ENCODE results near the gene DRG2. TPM values are rescaled to one million over a fixed set of nuclear protein-coding genes. Genes with fewer than 3 reads are reported as not detected.

DRG2 gene
- total RNA-seq, 1 donor from 2014 or later = 14.3 TPM

- no peak for DNase-seq
Measured at GRCh38 chr17:18144855-18145254, 57.1 kb downstream of the DRG2 start.

- DNase-seq = no peak
Measured at GRCh38 chr17:18145811-18146210, 58.1 kb downstream of the DRG2 start.

GRCh38 chr17:18146259-18146658 is 58.5 kb downstream of the DRG2 start:
- DNase-seq = no peak

GRCh38 chr17:18146980-18147379 is 59.2 kb downstream of the DRG2 start:
- no peak for DNase-seq

- DNase-seq = no peak
Measured at GRCh38 chr17:18148586-18148985, 60.8 kb downstream of the DRG2 start.

- DNase-seq = no peak
Measured at GRCh38 chr17:18151290-18151689, 63.5 kb downstream of the DRG2 start.

GRCh38 chr17:18155179-18155578 is 67.4 kb downstream of the DRG2 start:
- no peak for DNase-seq

- DNase-seq = no peak
Measured at GRCh38 chr17:18156171-18156975, 68.6 kb downstream of the DRG2 start.

GRCh38 chr17:18156976-18157280 is 69.2 kb downstream of the DRG2 start:
- DNase-seq = no peak

Other genes with a start within 250 kb of the DRG2 start
- gene TOM1L2, start 115.5 kb upstream of the DRG2 start, total RNA-seq = 17.8 TPM
- 2.0 TPM for gene DRC3, start 115.1 kb upstream of the DRG2 start, total RNA-seq
- 27.6 TPM for gene ATPAF2, start 48.8 kb upstream of the DRG2 start, total RNA-seq
- 9.0 TPM for gene GID4, start 48.5 kb upstream of the DRG2 start, total RNA-seq
- 2.0 TPM for gene MYO15A, start 20.8 kb downstream of the DRG2 start, total RNA-seq
- 79.7 TPM for gene ALKBH5, start 95.9 kb downstream of the DRG2 start, total RNA-seq
- gene LLGL1, start 137.7 kb downstream of the DRG2 start, total RNA-seq = 34.0 TPM
- 49.6 TPM for gene FLII, start 170.8 kb downstream of the DRG2 start, total RNA-seq
- gene MIEF2, start 172.7 kb downstream of the DRG2 start, total RNA-seq = 29.2 TPM
- gene TOP3A, start 227.0 kb downstream of the DRG2 start, total RNA-seq = 38.7 TPM
- 11.4 TPM for gene SMCR8, start 227.3 kb downstream of the DRG2 start, total RNA-seq

Measured in occipital lobe (tissue), 2 donors.